NCI-H1436 treated with DMSO at 0.1 percent for 48 hours (cell line): Measurements from ENCODE around the gene UBE2O.

ENCODE experiments used
- DNase-seq: peaks from one replicate; lab custom pipeline; 2025; lab: John Stamatoyannopoulos, UW

The UBE2O gene

GRCh38 chr17:76438906-76439305 lies 14.0 kb downstream of the UBE2O start:
- DNase-seq: no peak

GRCh38 chr17:76437467-76438402 lies 15.2 kb downstream of the UBE2O start:
- no peak for DNase-seq

DNA sequence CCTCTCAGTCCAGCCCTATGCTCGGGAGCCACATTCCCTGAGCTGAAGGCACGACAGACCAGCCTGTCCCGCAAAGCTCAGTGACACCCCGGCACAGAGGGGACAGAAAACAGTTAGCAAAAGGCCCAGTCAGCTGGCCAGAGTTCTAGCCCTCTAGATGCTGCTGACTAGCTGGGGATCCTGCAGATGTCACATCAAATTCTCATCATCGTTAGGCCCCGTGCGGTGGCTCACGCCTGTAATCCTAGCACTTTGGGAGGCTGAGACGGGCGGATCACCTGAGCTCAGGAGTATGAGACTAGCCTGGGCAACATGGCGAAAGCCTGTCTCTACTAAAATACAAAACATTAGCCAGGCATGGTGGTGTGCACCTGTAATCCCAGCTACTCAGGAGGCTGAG lies 17.2 kb downstream of the UBE2O start:
- DNase-seq: no peak

DNA sequence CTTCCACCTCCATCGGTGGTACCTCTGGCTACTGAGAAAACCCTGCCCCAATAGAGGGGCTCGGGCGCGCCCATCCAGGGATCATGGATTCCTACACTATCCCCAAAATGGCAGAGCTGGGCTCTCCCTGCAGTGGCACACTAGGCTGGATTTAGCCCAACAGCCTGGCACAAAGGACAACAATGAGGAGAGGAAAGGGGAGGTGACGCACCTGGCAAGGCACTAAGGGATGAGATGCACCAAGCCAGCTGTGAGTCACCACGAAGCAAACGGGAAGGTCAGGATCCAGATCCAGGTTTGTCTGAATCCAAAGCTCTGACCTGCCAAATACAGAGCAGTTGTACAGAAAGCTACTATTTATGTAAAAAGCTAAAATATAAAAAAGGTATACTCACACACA lies 18.1 kb downstream of the UBE2O start:
- DNase-seq: no peak

GRCh38 chr17:76433693-76434092 lies 19.3 kb downstream of the UBE2O start:
- DNase-seq: no peak

- DNase-seq: no peak
Measured at GRCh38 chr17:76432712-76433336, 20.1 kb downstream of the UBE2O start.

- DNase-seq: no peak
Measured at GRCh38 chr17:76432004-76432403, 20.9 kb downstream of the UBE2O start.

GRCh38 chr17:76431509-76431908 lies 21.4 kb downstream of the UBE2O start:
- DNase-seq: no peak

- no peak for DNase-seq
Measured at GRCh38 chr17:76428511-76428910, 24.4 kb downstream of the UBE2O start.

- no peak for DNase-seq
Measured at GRCh38 chr17:76427501-76428231, 25.3 kb downstream of the UBE2O start.

DNA sequence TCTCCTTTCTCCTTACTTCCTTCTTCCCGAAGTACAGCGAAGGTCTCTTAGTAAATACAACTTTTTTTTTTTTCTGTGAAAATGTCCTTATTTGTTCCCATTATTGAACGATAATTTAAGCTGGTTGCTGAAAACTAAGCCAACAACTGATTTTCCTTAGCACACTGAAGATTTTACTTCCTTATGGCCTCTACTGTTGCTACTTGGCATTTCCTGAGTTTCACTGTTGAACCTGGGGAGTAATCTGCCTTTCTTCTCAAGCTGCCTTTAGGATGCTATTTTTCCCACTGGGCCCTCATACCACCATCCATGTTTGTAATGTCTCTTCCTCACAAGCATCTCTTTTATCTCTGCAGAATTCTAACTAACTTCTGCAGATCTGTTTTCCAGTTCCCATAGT lies 26.1 kb downstream of the UBE2O start:
- no peak for DNase-seq

DNA sequence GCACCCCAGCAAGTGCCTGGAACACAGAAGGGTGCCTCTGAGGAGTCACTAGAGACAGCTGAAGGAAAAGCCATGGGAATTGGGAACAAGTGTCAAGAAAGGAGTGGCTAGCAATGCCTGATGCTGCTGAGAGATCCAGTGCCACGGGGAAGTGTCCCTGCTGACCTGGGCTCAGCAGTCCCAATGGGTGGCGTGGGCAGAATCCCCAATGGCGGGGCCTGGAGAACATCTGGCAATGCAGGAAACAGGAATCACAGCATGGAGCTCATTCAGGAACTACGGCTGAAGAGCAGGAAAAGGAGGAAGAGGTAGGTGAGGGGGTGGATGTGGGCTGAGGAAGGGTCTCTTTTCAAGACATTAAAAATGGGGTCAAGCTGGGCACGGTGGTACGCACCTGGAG lies 30.1 kb downstream of the UBE2O start:
- DNase-seq: no peak

- DNase-seq: no peak
Measured at GRCh38 chr17:76422406-76422805, 30.5 kb downstream of the UBE2O start.

DNA sequence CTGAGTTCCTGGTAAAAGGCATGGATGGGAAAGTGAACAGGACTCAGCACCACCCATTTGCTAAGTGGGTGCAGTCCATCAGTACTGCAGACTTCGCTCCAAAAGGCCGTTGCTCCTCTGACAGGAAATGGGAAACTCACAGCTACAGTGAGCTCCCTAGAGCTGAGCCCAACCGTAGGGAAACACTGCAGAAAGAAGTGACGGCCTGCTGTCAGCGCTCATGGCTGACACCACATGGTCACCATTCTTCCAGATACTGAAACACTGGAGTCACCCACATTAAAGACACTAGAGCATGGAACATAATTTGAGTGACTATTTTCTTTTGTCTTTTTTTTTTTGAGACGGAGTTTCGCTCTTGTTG lies 31.9 kb downstream of the UBE2O start:
- no peak for DNase-seq

GRCh38 chr17:76420356-76421043 lies 32.5 kb downstream of the UBE2O start:
- no peak for DNase-seq

- DNase-seq: no peak
Measured at GRCh38 chr17:76419576-76420260, 33.2 kb downstream of the UBE2O start.

DNA sequence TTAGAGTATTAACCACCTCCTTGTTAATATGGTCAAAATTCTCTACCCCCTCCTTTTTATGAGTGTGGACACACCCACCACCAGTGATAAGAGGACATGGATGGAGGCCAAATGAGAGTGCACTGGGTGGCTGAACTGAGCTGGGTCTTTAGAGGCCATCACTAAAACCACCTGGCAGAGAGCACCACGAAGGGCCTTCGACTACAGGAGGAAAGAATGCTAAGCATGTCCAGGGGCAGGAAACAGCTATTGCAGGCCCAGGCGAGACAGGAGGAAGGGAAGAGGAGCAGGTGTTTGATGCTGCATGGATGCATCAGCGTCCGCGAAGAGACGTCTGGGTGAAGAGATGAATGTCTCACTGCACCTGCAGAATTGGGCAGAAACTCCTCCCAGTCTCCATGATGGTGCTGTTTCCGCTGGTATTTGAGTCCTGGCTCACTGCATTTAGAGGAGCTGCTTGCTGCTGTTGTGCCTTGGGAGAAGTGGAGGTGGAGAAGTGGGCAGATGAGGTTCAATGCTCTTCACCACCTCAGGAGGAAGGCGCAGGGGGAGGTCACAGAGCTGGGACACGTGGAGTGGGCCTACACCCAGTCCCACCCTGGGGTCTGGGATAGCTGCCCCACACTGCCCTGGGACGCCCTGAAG lies 35.3 kb downstream of the UBE2O start:
- no peak for DNase-seq

DNA sequence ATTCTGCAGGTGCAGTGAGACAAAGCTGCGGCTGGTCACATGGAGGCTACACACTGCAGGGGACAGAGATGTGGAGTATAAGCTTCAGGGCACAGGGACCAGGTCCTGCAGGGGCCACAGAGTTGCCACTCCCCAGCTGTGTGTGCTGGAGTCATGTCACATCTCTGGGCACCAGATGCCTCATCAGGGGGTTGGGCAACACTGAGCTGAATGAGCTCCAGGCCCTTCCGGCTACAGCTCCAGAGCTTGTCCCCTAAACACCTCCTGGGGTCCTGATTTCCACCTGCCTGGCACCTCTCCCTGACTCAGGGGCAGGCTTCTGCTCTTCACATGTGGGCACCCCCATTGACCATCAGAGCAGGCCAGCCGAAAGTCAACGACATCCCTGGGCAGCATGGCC lies 36.1 kb downstream of the UBE2O start:
- DNase-seq: no peak

GRCh38 chr17:76416457-76416856 lies 36.5 kb downstream of the UBE2O start:
- no peak for DNase-seq

DNA sequence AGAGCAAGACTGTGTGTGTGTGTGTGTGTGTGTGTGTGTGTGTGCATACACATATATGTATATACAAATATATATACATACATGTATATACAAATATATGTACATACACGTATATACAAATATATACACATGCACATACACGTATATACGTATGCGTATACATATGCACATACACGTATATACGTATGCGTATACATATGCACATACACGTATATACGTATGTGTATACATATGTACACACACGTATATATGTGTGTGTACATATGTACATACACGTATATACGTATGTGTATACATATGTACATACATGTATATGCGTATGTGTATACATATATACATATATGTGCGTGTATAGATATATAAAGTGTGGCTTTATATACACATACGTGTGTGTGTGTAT lies 37.2 kb downstream of the UBE2O start:
- no peak for DNase-seq
